SIG-M5 treated with dmso at 0.1 percent for 504 hours (cell line): ENCODE data around the gene RNASE9.
"Not testable (repeated sequence)": the region's sequence is repeated elsewhere in the genome, so short reads cannot be mapped to it uniquely, and the experiment has no call there.

Experiments
- DNase-seq: peaks from one replicate; lab custom pipeline; 2025; ENCODE audit not compliant: unreplicated experiment; lab: John Stamatoyannopoulos, UW

The RNASE9 gene

GRCh38 chr14:20560961-20561360 lies at the start of gene RNASE9:
Gene RNASE9 (minus strand): TSS chr14:20561047.
- DNase-seq = no peak

- DNase-seq = peak; percentile 70
Observed at GRCh38 chr14:20610002-20610765, 49.3 kb upstream of the RNASE9 start.

- peak; percentile 90 for DNase-seq
Observed at GRCh38 chr14:20609215-20610001, 48.6 kb upstream of the RNASE9 start.

- DNase-seq = no peak
Observed at GRCh38 chr14:20608383-20609110, 47.7 kb upstream of the RNASE9 start.

- no peak for DNase-seq
Observed at GRCh38 chr14:20607617-20608016, 46.8 kb upstream of the RNASE9 start.

GRCh38 chr14:20606902-20607242 lies 46.0 kb upstream of the RNASE9 start:
- no peak for DNase-seq

- DNase-seq = peak; percentile 17
Observed at GRCh38 chr14:20606190-20606901, 45.5 kb upstream of the RNASE9 start.

- DNase-seq = no peak
Observed at GRCh38 chr14:20603813-20604690, 43.2 kb upstream of the RNASE9 start.

- DNase-seq = no peak
Observed at GRCh38 chr14:20602583-20602982, 41.7 kb upstream of the RNASE9 start.

- no peak for DNase-seq
Observed at GRCh38 chr14:20601522-20601921, 40.7 kb upstream of the RNASE9 start.

GRCh38 chr14:20597108-20597507 lies 36.3 kb upstream of the RNASE9 start:
- DNase-seq = no peak

- not testable (repeated sequence) for DNase-seq
Observed at GRCh38 chr14:20595726-20596125, 34.9 kb upstream of the RNASE9 start.

- DNase-seq = no peak
Observed at GRCh38 chr14:20592574-20592973, 31.7 kb upstream of the RNASE9 start.

GRCh38 chr14:20591235-20591634 lies 30.4 kb upstream of the RNASE9 start, which contains the start of gene RNASE12:
Gene RNASE12 (minus strand): TSS chr14:20591376. CDS start chr14:20590723, 653 bp downstream.
- no peak for DNase-seq

- no peak for DNase-seq
Observed at GRCh38 chr14:20587489-20588154, 26.8 kb upstream of the RNASE9 start, which contains the start of gene RNASE11. Gene RNASE11 (minus strand): TSS chr14:20588001.

GRCh38 chr14:20583908-20584307 lies 23.1 kb upstream of the RNASE9 start:
- peak; percentile 78 for DNase-seq

GRCh38 chr14:20583142-20583541 lies 22.3 kb upstream of the RNASE9 start:
- no peak for DNase-seq

- DNase-seq = peak; percentile 24
Observed at GRCh38 chr14:20580242-20580641, 19.4 kb upstream of the RNASE9 start.

- no peak for DNase-seq
Observed at GRCh38 chr14:20578784-20579502, 18.1 kb upstream of the RNASE9 start.
